ENCODE measurements around the gene ZNF211.

DNA sequence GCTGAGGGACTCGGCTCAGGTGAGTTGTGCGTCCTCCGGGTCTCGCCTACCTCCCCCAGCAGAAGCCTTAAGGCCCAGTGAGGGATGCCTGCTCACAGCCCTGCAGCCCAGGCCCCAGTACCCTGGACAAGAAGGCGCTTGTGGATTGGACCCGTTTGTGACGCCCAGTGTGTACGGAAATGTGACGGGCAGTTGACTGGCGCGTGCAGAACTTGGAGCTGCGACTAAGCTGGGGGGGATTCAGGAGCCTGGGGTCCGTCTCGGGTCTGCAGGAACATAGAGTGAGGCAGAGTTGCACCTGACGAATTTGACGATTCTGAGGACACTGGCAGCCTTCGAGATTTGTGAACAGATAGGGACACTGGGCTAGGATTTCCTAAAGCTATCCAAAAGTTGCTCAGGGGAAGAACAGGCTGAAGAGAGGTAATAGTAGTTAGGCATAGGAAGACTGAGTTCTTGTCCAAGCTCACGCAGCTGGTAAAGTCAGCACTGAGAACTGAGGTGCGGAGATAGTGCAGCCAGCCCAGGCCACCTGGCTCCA, 49.3 kb downstream of the ZNF211 start:
- TF ChIP-seq POLR2A (IDR thresholded peaks at IDR 0.05) = no peak
- TF ChIP-seq, protein P1, sequence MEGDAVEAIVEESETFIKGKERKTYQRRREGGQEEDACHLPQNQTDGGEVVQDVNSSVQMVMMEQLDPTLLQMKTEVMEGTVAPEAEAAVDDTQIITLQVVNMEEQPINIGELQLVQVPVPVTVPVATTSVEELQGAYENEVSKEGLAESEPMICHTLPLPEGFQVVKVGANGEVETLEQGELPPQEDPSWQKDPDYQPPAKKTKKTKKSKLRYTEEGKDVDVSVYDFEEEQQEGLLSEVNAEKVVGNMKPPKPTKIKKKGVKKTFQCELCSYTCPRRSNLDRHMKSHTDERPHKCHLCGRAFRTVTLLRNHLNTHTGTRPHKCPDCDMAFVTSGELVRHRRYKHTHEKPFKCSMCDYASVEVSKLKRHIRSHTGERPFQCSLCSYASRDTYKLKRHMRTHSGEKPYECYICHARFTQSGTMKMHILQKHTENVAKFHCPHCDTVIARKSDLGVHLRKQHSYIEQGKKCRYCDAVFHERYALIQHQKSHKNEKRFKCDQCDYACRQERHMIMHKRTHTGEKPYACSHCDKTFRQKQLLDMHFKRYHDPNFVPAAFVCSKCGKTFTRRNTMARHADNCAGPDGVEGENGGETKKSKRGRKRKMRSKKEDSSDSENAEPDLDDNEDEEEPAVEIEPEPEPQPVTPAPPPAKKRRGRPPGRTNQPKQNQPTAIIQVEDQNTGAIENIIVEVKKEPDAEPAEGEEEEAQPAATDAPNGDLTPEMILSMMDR (IDR thresholded peaks at IDR 0.05) = no peak

Data from uterus (tissue), 2 donors.